HG02981 (cell line): Measurements from ENCODE around the gene EFNB2.

ENCODE experiments used
- ATAC-seq: cut with Tn5 transposase; IDR thresholded peaks from one replicate; pipeline ENCODE4 v1.9.1; 2021; ENCODE audit warnings: mild to moderate bottlenecking, moderate library complexity; ENCODE audit not compliant: unreplicated experiment

Gene EFNB2

DNA sequence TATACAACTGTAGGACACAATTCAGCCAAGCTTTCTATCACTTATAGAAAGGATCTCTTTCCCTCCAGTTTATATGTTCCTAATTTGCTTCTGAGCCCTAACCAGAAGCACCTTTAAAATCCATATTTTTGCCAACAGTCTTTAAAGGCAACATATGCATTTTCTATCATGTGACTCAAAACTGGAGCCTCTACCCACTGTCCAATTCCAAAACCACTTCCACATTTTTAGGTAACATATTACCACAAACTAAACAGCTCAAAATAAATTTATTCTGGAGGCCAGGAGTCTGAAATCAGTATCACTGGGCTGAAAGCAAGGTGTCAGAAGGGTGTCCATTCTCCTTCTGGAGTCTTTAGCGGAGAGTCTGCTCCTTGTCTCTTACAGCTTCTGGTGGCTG lies 15.9 kb upstream of the EFNB2 start:
- no peak for ATAC-seq

DNA sequence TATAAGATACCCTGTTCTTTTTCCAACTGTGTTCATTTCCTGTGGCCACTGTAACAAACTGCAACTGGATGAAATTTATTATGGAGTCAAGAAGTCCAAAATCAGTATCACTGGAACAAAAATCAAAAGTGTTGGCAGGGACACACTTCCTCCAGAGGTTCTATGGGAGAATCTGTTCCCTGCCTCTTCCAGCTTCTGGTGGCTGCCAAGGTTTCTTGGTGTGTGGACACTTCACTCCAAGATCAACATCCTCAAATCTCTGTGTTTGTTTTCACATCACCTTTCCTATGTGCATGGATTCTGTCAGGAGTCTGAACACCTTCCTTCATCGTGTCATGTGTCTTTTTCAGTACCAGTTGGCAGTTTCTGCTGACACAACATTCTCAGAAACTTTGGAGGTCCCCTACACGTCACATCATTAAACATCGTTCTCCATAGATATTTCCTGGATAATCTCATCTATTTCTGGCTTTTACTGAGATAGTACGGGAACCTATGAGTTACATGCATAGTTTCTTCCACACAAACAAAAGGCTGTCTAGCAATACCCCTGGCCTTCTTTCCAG lies 15.2 kb upstream of the EFNB2 start:
- ATAC-seq: no peak

DNA sequence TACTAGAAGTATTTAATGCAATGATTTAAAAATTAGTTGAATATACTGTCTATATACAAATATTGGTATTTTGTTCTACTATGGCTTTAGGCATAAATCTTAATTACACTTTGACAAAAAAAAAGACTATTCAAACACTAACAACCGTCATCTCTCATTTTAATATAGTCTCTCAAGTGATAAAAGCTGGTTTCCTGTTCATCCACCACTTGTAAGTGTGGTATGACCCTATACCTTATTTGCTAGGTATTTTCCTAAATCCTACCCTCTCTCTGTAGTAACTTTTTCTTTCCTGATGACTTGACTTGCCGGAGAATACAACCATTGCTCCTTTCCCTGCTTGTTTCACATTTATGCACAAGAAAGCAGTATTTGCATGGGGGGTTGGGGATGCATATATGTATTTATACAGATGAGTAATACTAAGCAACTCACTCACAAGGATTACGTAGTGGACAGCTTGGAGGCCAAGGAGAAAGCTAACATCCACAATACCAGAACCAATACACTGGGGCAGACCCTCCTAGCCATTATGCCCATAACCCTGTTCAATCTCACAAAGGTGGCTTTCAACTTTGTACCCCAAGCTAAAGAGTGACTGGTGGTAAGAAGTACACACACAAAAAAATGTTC lies 12.7 kb upstream of the EFNB2 start:
- ATAC-seq: no peak

DNA sequence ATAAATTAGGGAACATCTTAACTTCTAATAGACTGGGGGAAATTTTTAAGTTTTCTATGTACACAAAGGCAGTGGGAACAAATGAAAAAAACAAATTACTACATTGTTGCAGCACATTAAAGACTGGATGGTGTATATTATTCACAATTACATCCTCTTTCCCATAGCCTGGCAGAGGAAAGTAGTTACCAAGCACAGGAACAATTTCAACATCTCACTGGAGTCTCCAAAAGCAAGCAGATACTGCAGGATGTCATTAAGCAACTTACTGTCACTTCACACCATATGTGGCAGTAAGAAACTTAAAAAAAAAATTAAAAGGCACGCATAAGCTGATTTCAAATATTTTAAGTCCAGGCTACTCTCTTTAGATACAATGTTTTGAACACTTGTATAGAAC lies 6.4 kb upstream of the EFNB2 start:
- no peak for ATAC-seq

DNA sequence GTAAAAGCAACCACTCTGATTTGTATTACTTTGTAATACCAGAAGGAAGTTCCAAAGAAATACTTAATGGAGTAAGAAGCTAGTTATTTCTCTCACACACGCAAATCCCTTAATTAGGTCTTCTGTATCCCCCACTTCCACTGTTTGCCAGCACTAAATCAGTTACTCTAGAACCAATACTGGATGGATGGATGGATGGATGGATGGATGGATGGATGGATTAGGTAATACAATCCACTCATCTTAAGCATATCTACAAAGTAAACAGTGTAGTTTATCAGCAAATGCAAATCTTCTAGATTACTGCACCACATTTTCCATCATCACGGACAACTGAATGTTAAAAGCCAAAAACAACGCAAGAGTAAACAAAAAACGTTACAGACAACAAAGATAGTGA lies 5.2 kb upstream of the EFNB2 start:
- no peak for ATAC-seq

DNA sequence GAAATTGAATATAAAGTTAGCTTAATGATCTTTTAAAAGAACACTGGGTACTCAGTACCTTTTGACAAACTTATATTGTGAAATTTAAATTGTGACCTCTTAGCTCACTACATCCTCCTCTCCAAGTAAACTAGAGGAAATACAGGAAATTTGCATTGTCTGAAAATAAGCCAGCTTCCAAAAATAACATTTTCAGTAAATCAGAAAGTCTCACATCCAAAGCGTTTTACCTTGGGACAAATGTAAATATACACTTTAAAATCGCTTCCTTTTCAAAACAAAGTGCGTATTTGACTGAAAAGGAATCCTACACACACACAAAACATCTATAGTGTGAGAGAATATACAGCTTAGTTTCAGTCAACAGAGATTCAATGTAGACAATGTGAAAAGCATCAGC lies 2.1 kb upstream of the EFNB2 start:
- no peak for ATAC-seq

DNA sequence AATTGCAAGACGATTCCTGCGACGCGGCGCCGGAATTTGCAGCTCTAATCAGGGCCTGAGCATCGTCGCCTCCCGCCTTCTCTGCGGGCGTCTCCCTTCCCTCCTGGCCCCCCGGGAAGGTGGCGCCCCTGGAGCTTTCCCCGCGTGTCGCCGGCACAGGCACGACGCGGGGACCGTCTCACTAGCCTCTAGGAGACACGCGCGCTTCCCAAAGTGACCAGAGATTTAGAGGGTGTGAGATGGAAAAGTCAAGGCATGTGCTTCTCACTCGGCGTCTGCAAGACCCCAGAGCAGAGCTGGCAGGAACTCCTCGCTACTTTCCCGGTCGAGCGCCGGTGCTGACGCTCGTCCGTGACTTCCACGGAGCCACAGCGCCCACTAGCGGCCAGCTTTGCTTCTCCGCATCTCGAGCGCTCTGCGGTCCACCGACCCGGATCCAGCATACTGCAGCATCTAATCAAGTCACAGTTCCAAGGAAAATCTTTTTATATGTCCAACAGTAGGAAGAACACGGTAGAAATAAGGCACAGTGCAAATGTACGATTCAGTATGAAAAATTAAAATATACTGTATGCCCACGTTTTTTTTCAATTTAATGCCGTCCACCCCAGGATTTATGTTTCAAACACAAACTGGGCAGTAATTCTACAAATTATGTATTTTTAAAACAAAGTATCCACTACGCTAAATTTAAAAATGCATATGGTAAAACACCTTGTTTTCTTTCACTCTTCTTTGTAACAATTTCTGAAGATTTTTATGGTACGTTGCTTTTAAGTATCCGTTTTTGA lies 977 bp upstream of the EFNB2 start:
- ATAC-seq: peak; percentile 29

DNA sequence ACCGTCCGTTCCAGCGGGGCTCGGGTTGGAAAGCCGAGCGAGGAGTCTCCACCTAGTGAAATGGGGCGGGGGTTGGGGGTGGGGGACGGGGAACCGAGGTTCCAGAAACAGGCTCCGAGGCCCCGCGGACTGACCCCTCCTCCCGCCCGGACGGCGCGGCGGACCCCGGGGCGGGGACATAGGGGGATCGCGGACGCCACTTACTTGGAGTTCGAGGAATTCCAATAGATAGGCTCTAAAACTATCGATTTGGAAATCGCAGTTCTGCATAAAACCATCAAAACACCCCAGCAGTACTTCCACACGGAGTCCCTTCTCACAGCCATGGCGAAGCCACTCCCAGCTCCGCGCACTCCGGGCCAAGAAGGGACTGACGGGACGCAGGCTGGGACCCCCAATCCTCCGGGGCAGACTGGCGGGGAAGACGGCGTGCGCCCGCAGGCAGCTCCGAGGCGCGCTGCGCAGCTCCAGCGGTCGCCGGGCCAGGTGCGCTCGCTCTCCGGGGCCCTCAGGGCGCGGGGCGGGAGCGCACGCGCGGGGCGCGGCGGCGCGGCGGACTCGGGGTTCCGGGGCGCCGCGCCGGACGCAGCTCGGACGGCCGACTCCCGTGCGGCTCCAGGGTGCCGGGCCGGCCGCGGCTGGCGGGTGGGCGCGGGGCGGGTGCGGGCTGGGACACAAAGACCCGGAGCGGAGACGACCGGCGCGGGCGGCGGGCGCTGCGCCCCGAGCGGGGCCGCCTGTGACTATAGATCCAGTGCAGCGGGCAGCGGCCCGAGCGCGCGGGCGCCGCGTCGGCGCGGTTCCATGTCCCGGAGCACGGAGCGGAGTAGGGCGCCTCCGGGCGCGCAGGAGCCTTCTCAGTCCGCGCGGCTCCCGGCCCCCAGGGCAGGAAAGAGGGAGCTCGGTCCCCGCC lies 567 bp downstream of the EFNB2 start:
- ATAC-seq: peak; percentile 16

DNA sequence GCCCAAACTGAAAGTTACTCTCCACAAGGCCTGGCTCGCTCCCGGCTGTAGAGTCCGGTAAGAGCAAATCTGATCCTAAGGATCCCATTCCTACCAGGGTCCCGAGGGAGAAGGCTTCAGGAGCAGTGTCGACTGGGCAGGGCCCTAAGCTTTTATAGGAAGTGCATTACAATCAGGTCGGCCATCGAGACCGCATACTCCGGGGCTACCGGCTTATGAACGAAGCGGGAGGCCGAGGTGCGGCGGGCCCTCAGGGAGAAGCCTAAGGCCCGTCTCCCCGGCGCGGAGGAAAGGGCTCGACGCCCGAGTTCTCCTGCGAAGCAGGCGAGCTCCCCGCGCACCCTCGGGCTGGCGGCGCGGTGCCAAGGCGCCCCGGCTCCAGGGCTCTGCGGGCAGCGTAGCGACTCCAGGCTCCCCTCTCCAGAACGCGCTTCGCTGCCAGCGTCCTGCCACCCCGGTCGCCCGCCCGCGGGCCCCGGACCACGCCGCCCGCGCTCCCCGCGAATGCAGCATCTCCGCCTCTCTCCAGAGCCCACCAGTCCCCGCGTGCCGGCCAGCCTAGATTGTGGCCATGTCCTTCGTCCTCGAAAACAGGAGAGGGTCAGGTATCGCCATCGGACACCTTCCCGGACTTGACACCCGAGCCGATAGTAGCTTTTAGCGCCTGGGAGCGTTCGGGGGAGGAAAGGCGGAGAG lies 1.4 kb downstream of the EFNB2 start:
- no peak for ATAC-seq

DNA sequence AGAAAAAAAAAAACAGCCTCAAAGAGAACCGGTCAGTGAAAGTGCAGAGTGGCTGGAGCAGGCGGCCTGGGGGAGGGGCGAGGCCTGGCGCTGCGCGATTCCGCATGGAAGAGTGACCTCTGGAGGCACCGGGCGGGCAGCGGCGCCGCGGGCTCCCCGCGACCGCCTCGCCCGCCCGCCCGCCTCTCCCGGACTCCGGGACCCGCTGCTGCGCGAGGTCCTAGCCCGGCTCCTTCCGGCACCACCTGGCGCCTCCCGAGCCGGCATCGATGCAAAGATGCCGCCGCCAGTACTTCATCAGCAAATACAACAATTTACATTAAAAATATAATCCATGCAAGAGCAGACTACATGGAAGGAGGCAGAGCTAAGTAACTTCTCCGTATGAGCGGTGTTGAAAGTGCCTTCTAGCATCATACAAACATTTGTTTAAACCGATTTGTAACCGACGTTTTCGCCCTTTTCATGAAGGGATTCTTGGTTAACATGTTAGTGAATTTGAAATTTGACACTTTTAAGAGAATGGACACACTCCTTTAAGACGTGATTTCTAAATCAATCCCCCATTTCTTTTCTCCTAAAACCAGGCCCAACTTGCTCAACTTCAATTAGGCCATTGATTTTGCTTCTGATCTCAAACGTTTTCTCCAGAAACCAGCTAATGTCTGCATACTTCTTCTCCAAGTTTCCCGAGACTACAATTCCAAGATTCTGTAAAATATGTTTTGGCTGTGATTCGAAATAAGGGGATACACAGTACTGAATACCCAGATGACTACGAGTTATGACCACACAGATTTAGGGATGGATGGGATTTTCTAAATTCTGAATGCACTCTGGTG lies 2.1 kb downstream of the EFNB2 start:
- ATAC-seq: no peak

DNA sequence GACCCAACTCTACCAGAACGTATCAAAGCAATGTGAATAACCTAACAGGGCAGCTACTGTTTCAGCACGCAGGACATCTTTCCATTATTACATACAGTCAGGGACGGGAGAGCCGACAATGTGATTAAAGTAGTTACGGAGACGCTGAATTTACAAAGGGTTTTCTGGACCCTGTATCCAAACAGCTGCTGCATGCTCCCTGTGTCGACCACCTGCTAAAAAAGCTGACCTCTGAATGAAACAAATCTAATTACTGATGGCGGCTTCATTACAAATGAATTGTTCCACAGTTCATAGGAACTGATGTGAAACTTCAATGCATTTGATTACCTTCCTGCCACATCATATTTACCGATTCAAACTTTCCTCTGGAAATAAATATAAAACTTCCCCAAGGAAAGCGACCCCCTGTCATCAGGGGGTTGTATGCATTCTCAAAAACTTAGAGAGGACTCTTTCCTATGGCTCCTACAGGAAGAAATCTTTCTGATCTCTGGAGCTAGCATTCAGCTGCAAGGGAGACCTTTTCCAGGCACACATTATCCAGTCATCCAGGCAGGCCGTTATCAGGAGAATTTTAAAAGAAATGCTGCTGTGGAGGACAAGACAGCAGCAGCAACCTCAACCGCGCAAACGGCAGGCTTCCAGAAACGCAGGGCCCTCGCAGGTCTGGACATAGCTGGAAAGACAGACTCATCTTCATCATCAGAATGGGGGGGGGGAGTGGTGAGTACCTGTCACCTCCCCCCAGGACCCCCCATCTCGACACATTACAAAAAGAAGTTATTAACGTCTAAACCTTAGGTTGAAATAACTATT lies 3.1 kb downstream of the EFNB2 start:
- no peak for ATAC-seq

DNA sequence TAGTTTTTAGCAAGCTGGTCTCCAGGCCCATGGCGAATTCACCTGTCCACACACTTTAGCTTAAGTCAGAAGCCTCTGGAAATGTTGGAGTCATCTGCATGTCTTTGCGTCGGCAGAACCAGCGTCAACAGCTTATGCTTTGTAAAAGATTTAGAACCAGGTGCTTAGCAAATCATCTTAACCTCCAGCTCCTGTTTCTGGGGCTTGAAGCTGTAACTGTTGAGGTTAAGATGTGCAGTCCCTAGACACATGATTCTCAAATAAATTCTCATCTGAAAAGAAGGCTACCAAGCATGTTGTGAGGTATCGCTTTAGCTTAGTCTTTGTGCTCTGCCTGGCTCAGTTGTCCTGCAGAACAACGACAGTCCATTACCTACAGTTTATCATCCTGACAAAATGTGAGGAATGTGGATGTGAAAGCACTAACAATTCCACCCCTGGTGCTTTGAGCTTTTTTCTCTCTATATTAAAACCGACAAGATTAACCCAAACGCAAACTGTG lies 4.4 kb downstream of the EFNB2 start:
- no peak for ATAC-seq

DNA sequence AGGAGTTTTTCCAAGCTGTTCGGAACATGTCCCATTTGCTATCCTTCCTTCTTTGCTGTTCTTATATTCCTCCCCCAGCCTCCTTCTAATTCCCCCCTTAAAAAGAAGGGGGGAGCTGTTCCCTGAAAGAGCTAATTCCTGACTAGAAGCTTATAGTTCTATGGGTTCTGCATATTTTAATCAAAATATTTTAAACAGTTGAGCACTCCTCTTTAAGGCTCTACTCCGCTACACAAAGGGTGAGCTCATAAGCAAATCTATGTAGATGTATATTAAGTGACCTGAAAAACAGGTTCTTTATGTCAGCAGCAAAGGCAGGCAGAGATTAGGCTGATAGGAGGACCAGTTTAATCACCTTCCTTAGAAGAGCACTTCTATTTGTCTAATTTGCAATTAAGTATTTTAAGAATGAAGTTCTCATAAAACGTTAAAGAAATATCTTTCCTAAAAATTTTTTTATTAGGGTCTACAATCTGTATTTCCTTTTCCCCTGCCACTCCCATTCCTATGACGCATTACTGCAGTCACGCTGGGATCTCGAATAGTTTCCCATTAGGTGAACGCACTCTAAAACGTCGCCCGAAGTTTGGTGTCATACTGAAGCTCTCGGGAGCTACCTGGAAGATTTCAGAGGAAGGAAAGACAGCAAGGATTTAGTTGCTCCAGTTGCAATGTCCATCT lies 5.2 kb downstream of the EFNB2 start:
- no peak for ATAC-seq

DNA sequence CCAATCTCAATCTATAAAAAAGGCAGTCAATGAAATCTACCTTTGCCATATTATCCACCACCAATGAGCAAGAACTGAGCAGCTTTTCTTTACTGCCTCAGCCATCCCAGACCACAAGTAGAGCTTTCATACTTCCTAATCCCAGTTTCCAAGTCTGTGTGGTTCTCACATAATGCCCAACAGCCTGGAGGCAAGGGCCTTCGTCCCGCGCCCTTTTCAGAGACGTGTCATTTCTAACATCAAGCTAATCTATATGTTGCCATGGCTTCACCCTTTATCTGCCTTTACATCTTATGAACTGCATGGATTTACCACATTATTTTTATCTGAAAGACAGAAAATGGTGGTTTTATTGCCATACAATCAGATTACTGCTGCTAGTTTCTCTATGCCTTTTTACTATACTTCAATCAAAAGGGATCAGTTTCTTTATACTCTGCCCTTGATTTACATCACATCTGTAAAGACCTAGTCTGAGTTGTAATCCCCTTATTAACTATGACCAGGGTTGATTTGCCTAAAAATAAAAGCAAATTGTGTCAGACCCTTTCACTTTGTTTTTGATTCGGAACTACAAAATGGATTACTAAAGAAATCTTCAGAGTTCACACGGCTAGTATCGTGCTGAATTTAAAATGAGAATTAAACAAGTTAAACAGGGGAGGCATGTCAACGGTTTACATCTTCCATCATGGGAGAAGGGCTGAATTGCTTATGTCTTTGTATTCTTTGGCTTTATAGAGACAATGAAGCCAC lies 5.9 kb downstream of the EFNB2 start:
- no peak for ATAC-seq

DNA sequence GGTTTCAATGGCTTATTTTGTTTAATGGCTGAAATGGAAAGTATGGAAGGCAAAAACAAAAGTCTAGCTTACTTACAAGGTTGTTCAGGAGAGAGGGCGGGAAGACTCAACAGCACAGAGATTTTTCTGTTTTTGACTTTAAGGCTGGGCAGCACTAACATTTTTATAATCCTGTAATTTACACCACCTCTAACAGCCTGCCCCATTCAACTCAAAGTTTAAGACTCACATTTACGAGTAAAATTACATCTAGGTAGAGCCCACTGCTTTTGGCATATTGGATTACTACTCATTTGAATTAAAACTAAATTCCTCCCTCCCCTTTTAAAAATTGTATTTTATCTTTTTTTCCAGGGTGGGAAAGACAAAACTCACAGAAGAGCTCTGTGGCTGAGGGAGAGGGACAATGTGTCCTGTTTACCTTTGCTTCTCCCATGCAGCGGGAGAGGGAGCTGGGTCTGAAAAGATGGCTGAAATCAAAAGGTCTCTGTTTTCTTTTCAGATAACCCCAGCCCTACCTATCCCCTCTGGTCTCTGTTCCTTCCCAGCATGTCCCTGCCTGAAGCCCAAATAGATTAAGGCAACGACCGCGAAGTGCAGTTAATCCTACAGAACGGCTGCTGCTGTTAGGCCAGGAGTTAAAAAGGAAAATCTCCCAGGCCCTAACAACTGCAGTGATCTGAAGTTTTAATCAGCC lies 6.6 kb downstream of the EFNB2 start:
- ATAC-seq: no peak

DNA sequence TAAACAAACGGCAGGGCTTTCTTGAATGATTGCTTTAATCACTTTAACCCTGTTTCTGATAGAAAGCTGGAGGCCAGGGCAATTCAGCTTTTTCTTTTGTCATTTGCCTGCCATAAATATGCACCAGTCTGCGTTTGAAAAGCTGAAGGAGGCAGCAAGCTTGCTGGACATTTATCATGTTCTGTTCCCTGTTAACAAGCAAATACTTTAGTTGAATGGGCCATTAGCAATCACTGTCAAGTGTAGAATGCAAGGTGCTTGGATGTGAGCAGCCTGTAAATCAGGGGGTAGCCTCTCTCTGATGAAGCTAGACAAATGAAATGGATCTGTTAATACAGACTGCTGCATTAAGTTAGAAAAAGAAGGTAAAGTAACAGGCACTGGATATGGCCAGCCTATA lies 7.6 kb downstream of the EFNB2 start:
- ATAC-seq: no peak

DNA sequence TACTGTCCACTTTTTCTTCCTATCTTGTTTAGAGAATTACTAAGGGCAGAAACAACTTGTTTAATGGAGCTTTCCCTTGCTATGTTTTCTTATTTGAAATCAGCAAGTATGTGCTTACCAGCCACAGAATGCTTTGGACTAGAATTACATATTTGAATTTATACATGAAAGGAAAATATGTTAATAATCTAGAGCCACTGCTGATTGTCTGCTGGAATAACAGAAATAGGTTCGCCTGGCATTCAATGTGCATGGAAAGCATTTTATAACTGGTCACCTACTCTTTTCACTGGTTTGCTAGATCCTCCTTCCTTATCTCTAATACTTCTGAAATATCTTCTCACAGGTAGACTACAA lies 8.0 kb downstream of the EFNB2 start:
- ATAC-seq: no peak
